Neural cell (in vitro differentiated cells): ENCODE data around the gene TMEM244. TPM values are rescaled to one million over a fixed set of nuclear protein-coding genes. Genes with fewer than 3 reads are reported as not detected.

Experiments
- H2AFZ ChIP-seq: fragments of 200-600, 300-800 bp; sonication (generic), shearing (Covaris generic); 2 replicates; pipeline ENCODE4 v1.6.0; 2014; ENCODE audit warnings: low read depth, mild to moderate bottlenecking, antibody characterized with exemption, low read length, moderate library complexity
- H3F3A ChIP-seq: fragments of 200-600 bp; shearing (Covaris generic); 2 replicates; pipeline ENCODE4 v1.6.1; 2016; ENCODE audit warnings: mild to moderate bottlenecking, moderate library complexity, mixed read lengths, antibody characterized with exemption, low read length; ENCODE audit not compliant: insufficient read depth, poor library complexity, severe bottlenecking
- H3K27ac ChIP-seq: fragments of 200-600, 300-800 bp; sonication (generic), shearing (Covaris generic); 2 replicates; pipeline ENCODE4 v1.5.1; 2014; ENCODE audit warnings: mild to moderate bottlenecking, low read length, moderate library complexity
- H3K27me3 ChIP-seq: fragments of 300-800, 200-600 bp; sonication (generic), shearing (Covaris generic); 2 replicates; pipeline ENCODE4 v1.6.0; 2014; ENCODE audit warnings: mild to moderate bottlenecking, low read depth, low read length, moderate library complexity; ENCODE audit not compliant: insufficient read depth
- H3K36me3 ChIP-seq: fragments of 300-800, 200-600 bp; sonication (generic), shearing (Covaris generic); 2 replicates; pipeline ENCODE4 v1.5.1; 2014; ENCODE audit warnings: mild to moderate bottlenecking, antibody characterized with exemption, low read length, moderate library complexity; ENCODE audit not compliant: insufficient read depth
- H3K4me2 ChIP-seq: fragments of 300-800, 200-600 bp; sonication (generic), shearing (Covaris generic); 2 replicates; pipeline ENCODE4 v1.6.0; 2014; ENCODE audit warnings: mild to moderate bottlenecking, low read length
- H3K4me3 ChIP-seq: fragments of 300-800, 200-600 bp; sonication (generic), shearing (Covaris generic); 2 replicates; pipeline ENCODE4 v1.5.1; 2014; ENCODE audit warnings: mild to moderate bottlenecking, low read length, moderate library complexity
- H3K79me2 ChIP-seq: fragments of 200-600 bp; shearing (Covaris generic); replicated peaks from 2 replicates; pipeline ENCODE4 v1.6.0; 2014; ENCODE audit warnings: mild to moderate bottlenecking, low read length, moderate library complexity; ENCODE audit not compliant: insufficient read depth
- H3K9ac ChIP-seq: fragments of 300-800, 200-600 bp; sonication (generic), shearing (Covaris generic); 2 replicates; pipeline ENCODE4 v1.6.1; 2016; ENCODE audit warnings: mild to moderate bottlenecking, low read length, mixed read lengths
- H3K9me2 ChIP-seq: fragments of 200-600 bp; shearing (Covaris generic); 2 replicates; pipeline ENCODE4 v1.6.1; 2016; ENCODE audit warnings: mild to moderate bottlenecking, low read length, mixed read lengths; ENCODE audit not compliant: insufficient read depth
- H3K9me3 ChIP-seq: fragments of 200-600, 300-800 bp; sonication (generic), shearing (Covaris generic); 2 replicates; pipeline ENCODE4 v1.6.1; 2016; ENCODE audit warnings: mild to moderate bottlenecking, mixed run types, low read length, moderate library complexity, mixed read lengths
- H4K20me1 ChIP-seq: fragments of 200-600 bp; shearing (Covaris generic); 2 replicates; pipeline ENCODE4 v1.6.1; 2016; ENCODE audit warnings: mild to moderate bottlenecking, mixed run types; ENCODE audit not compliant: insufficient read depth
- EP300 ChIP-seq: fragments of 450-650 bp; conservative IDR thresholded peaks from 2 replicates; pipeline ENCODE4 v1.6.1; 2014; ENCODE audit warnings: antibody characterized with exemption, mild to moderate bottlenecking, moderate library complexity; ENCODE audit not compliant: poor library complexity, severe bottlenecking
- EZH2 ChIP-seq: fragments of 200-600, 300-800 bp; shearing (Covaris generic), sonication (generic); IDR thresholded peaks from 2 replicates; pipeline ENCODE4 v1.6.1; 2014; ENCODE audit warnings: antibody characterized with exemption, low read length, borderline replicate concordance, mild to moderate bottlenecking; ENCODE audit not compliant: insufficient read depth, poor library complexity, severe bottlenecking
- MXI1 ChIP-seq: fragments of 450-650 bp; conservative IDR thresholded peaks from 2 replicates; pipeline ENCODE4 v1.6.1; 2014; ENCODE audit warnings: antibody characterized with exemption, mild to moderate bottlenecking; ENCODE audit not compliant: poor library complexity, severe bottlenecking
- POLR2AphosphoS5 ChIP-seq: IDR thresholded peaks from 2 replicates; pipeline ENCODE4 v1.6.1; 2012
- RAD21 ChIP-seq: fragments of 450-650 bp; conservative IDR thresholded peaks from 2 replicates; pipeline ENCODE4 v1.6.1; 2014; ENCODE audit warnings: antibody characterized with exemption, mild to moderate bottlenecking, moderate library complexity
- REST ChIP-seq: IDR thresholded peaks from 2 replicates; pipeline ENCODE4 v1.6.1; 2012; ENCODE audit warnings: borderline replicate concordance
- SMC3 ChIP-seq: fragments of 450-650 bp; conservative IDR thresholded peaks from 2 replicates; pipeline ENCODE4 v1.6.1; 2014; ENCODE audit warnings: antibody characterized with exemption, mild to moderate bottlenecking, moderate library complexity; ENCODE audit not compliant: poor library complexity
- TAF1 ChIP-seq: IDR thresholded peaks from 2 replicates; pipeline ENCODE4 v1.6.1; 2012; ENCODE audit warnings: low read depth
- polyA plus RNA-seq: library from polyadenylated mRNA; depleted of rRNA; stranded (reverse); fragments of >200 nt; gene quantifications from 2 replicates; pipeline ENCODE4 v1.2.3, GENCODE V29; 2014
- TF ChIP-seq, protein P1 (sequence below): fragments of 450-650 bp; IDR thresholded peaks from 2 replicates; pipeline ENCODE4 v1.5.1; 2014; ENCODE audit warnings: antibody characterized with exemption, mild to moderate bottlenecking, moderate library complexity; ENCODE audit not compliant: poor library complexity, severe bottlenecking

The TMEM244 gene
- polyA plus RNA-seq, 1 donor from 2014 or later: not detected

- TF ChIP-seq POLR2AphosphoS5 (no peak), TAF1 (no peak), RAD21 (no peak)
- TF ChIP-seq, protein P1, sequence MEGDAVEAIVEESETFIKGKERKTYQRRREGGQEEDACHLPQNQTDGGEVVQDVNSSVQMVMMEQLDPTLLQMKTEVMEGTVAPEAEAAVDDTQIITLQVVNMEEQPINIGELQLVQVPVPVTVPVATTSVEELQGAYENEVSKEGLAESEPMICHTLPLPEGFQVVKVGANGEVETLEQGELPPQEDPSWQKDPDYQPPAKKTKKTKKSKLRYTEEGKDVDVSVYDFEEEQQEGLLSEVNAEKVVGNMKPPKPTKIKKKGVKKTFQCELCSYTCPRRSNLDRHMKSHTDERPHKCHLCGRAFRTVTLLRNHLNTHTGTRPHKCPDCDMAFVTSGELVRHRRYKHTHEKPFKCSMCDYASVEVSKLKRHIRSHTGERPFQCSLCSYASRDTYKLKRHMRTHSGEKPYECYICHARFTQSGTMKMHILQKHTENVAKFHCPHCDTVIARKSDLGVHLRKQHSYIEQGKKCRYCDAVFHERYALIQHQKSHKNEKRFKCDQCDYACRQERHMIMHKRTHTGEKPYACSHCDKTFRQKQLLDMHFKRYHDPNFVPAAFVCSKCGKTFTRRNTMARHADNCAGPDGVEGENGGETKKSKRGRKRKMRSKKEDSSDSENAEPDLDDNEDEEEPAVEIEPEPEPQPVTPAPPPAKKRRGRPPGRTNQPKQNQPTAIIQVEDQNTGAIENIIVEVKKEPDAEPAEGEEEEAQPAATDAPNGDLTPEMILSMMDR: no peak
- Histone ChIP-seq H4K20me1 (no peaks in the 10 kb centered on the region), H3K27me3 (no peaks in the 10 kb centered on the region), H3K9ac (no peak overlapping the region), H3K9me3 (no peaks in the 10 kb centered on the region), H3K27ac (no peak overlapping the region), H3K9me2 (no peaks in the 10 kb centered on the region), H3F3A (no peaks in the 10 kb centered on the region), H3K4me2 (no peak overlapping the region), H3K4me3 (no peak overlapping the region), H3K79me2 (no peaks in the 10 kb centered on the region), H2AFZ (no peak overlapping the region), H3K36me3 (no peaks in the 10 kb centered on the region)
Observed at GRCh38 chr6:129886401-129887155, 25.5 kb upstream of the TMEM244 start.

GRCh38 chr6:129884211-129884610, 23.1 kb upstream of the TMEM244 start:
- no peak overlapping the region for H2AFZ ChIP-seq
- no peaks in the 10 kb centered on the region for H3K9me2 ChIP-seq
- no peak for TF ChIP-seq REST
- no peak for TF ChIP-seq TAF1
- no peak for TF ChIP-seq POLR2AphosphoS5
- no peak for TF ChIP-seq MXI1
- TF ChIP-seq SMC3: no peak
- no peak for TF ChIP-seq EP300
- TF ChIP-seq, protein P1: no peak
- no peak for TF ChIP-seq RAD21
- no peak for TF ChIP-seq EZH2

More at GRCh38 chr6:129884211-129884610, 23.1 kb upstream of the TMEM244 start:
- Histone ChIP-seq H4K20me1 (no peaks in the 10 kb centered on the region), H3K9ac (no peak overlapping the region), H3K36me3 (no peaks in the 10 kb centered on the region), H3K79me2 (no peaks in the 10 kb centered on the region), H3K9me3 (no peaks in the 10 kb centered on the region), H3K27me3 (no peaks in the 10 kb centered on the region), H3F3A (no peaks in the 10 kb centered on the region), H3K4me2 (no peak overlapping the region), H3K4me3 (no peak overlapping the region), H3K27ac (no peak overlapping the region)
